Fibroblast of upper back skin (primary cell): ENCODE data around the gene ZNF155.
A peak's percentile ranks its signal among the peaks of the same experiment; 100 is the strongest.

Experiments
- DNase-seq: peaks from one replicate; pipeline ENCODE4 v3.0.0-alpha.2; 2013

The ZNF155 gene

GRCh38 chr19:44005973-44006372 lies 22.0 kb downstream of the ZNF155 start:
- DNase-seq = no peak

DNA sequence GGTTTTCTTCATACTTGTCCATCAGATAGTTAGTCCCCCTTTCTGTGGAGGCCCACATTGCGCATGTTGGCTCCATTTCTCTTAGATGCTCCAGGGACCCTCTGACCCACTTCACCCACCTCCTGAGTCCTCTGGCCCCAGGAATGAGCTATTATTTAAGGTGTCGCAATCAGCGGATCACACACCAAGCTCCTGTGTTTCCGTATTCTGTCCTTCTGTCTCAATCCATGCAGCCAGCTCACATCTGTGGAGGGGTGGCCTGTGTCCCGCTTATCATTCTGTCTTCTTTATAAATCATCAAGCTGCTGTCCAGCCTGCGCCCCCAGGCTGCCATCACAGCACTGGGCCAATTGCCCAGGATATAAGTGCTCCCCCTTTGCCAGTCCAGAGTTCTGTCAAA lies 23.5 kb downstream of the ZNF155 start:
- DNase-seq = no peak

GRCh38 chr19:44010468-44010867 lies 26.5 kb downstream of the ZNF155 start:
- no peak for DNase-seq

DNA sequence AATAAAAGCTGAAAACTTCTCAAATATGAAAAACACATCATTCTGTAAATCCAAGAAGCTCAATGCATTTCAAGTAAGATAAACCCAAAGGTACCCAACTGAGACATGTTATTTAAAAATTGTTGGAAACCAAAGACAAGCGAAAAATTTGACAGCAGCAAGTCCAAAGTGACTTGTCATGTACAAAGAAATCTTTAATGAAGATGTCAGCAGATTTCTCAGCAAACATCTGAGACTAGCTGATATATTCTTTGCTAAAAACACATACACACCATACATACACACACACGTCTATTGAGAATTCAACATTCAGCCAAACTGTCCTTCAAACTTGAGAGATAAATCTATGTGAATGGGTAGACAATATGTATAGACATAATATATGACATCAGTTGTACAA lies 35.5 kb downstream of the ZNF155 start:
- DNase-seq = no peak

DNA sequence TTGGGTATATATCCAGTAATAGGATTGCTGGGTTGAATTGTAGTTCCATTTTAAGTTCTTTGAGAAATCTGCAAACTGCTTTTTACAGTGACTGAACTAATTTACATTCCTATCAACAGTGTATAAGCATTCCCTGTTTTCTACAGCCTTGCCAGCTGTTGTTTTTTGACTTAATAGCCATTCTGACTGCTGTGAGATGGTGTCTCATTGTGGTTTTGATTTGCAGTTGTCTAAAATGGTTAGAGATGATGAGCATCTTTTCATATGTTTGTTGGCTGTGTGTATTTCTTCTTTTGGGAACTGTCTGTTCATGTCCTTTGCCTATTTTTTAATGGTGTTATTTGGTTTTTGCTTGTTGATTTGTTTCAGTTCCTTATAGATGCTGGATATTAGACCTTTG lies 37.2 kb downstream of the ZNF155 start:
- DNase-seq = no peak

- no peak for DNase-seq
These were observed 40.9 kb downstream of the ZNF155 start for GRCh38 chr19:44024900-44025216.

DNA sequence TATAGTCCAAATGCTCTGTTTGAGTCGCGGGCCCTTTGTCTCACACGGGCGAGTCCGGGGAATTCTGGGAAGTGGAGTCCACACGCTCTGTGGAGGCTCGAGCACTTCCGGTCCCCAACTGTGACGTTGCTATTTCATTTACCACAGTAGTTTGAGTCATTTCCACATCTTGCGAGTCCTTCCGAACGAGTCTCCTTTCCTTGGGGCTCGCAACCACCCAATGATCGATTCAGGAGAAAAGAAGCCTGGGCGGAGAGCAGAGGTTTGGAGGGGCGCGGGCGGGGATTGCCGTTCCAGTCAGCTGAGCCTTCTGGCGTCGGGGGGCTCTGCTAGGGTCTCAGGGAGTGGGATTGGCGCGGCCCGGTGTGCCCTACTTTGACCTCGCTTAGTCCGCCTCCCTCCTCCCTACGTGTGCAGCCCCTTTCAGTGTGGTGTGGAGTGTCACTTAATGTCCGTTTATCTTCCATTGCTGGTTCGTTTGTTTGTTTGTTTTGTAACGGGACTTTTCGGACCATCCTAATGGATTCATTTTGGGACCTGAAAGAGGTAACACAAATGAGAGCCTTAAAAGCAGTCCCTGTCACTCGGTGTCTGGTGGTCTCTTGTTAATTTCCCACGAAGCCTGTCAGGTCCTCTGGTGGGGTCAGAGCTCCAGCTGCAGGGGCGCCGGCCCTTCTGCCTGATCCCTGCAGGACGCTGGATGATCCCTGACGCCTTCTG lies 41.4 kb downstream of the ZNF155 start, which contains the start of gene ZNF222:
Gene ZNF222 (plus strand): TSS at position 163 of the 720 bp plus-strand sequence. CDS start 58 bp downstream, at position 221.
- DNase-seq = peak; percentile 93

GRCh38 chr19:44026622-44027021 lies 42.6 kb downstream of the ZNF155 start:
- DNase-seq = no peak

- no peak for DNase-seq
These were observed 48.1 kb downstream of the ZNF155 start for GRCh38 chr19:44032001-44032610.

DNA sequence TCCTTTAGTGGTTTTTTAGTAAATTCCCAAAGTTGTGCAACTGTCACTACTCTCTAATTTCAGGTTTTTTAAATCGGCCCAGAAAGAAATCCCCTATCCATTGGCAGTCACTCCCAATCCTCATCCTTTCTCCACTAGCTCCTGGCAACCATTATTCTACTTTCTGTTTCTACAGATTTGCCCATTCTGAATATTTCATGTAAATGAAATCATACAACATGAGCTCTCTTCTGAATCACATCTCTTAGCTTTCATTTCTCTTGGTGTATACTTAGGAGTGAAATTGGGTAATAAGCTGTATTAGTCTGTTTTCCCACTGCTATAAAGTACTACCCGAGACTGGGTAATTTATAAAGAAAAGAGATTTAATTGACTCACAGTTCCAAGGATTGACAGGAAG lies 58.2 kb downstream of the ZNF155 start:
- DNase-seq = no peak
